ENCODE results near the gene BEND7.

The BEND7 gene

DNA sequence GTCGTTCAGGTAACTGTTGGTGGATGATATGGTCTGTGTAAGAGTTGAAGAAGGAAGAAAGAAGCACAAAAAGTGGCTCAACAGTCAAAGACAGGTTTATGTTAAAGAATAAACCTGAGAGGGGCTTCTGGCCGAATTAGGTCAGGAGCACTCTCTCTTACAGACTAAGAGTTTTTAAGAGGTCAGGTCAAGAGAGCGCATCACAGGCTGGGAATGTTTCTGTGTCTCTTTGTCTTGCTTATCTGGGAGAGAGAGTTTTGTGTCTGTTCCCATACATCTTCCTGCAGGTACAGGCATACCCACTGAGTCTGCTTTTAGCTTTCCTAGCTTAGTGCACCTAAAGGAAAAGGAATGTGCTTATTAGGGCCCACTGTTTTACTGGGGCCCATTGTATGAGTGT, 35.8 kb upstream of the BEND7 start:
- Histone ChIP-seq H3K4me3 (IDR thresholded peaks at IDR 0.05; ENCODE audit: insufficient read depth, low read depth, low read length) (no peak overlapping the region), H3K4me1 (ENCODE audit: low read depth, poor library complexity, severe bottlenecking) (no peaks in the 10 kb centered on the region), H3K36me3 (ENCODE audit: insufficient read depth) (no peaks in the 10 kb centered on the region), H2AFZ (ENCODE audit: low read depth) (no peak overlapping the region), H3K79me2 (ENCODE audit: insufficient read depth, low read depth) (no peaks in the 10 kb centered on the region), H4K20me1 (ENCODE audit: insufficient read depth) (no peaks in the 10 kb centered on the region), H3K9ac (no peak overlapping the region), H3K4me2 (no peak overlapping the region), H3K27ac (no peak overlapping the region), H3K27me3 (ENCODE audit: insufficient read depth, low read depth) (no peaks in the 10 kb centered on the region)
- TF ChIP-seq, protein P1, sequence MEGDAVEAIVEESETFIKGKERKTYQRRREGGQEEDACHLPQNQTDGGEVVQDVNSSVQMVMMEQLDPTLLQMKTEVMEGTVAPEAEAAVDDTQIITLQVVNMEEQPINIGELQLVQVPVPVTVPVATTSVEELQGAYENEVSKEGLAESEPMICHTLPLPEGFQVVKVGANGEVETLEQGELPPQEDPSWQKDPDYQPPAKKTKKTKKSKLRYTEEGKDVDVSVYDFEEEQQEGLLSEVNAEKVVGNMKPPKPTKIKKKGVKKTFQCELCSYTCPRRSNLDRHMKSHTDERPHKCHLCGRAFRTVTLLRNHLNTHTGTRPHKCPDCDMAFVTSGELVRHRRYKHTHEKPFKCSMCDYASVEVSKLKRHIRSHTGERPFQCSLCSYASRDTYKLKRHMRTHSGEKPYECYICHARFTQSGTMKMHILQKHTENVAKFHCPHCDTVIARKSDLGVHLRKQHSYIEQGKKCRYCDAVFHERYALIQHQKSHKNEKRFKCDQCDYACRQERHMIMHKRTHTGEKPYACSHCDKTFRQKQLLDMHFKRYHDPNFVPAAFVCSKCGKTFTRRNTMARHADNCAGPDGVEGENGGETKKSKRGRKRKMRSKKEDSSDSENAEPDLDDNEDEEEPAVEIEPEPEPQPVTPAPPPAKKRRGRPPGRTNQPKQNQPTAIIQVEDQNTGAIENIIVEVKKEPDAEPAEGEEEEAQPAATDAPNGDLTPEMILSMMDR (conservative IDR thresholded peaks at IDR 0.05; ENCODE audit: low read depth, low read length), result no peak

- no peak overlapping the region for H3K4me2 ChIP-seq
- TF ChIP-seq, protein P1 (conservative IDR thresholded peaks at IDR 0.05; ENCODE audit: low read depth, low read length), result no peak
- no peaks in the 10 kb centered on the region for H4K20me1 ChIP-seq (ENCODE audit: insufficient read depth)
These were observed 34.9 kb upstream of the BEND7 start for GRCh38 chr10:13563481-13564445.

DNA sequence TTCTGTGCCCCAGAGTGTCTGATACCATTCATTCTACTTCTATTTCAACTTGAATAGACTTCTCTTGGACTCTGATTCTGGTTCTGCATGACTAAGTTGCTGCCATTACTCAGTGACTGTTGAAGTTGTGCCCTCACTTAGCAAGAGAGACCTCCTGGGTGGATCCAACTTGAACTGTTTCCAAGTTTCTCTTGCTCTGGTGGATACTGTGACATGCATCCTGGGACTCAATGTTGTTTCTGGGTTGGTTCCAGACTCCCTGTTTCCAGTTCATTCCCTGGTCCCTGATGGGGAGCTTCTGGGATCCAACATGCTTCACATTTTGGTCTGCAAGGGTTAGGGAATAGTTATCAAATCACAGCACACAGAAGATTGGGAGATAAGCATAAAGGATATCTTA, 31.8 kb upstream of the BEND7 start:
- H3K36me3 ChIP-seq (ENCODE audit: insufficient read depth), result no peaks in the 10 kb centered on the region
- TF ChIP-seq, protein P1 (conservative IDR thresholded peaks at IDR 0.05; ENCODE audit: low read depth, low read length), result no peak
- H3K27ac ChIP-seq, result no peak overlapping the region
- H4K20me1 ChIP-seq (ENCODE audit: insufficient read depth), result no peaks in the 10 kb centered on the region
- no peak overlapping the region for H3K9ac ChIP-seq
- no peaks in the 10 kb centered on the region for H3K79me2 ChIP-seq (ENCODE audit: insufficient read depth, low read depth)
- H3K27me3 ChIP-seq (ENCODE audit: insufficient read depth, low read depth), result no peaks in the 10 kb centered on the region
- no peak overlapping the region for H3K4me3 ChIP-seq (IDR thresholded peaks at IDR 0.05; ENCODE audit: insufficient read depth, low read depth, low read length)
- H3K4me1 ChIP-seq (ENCODE audit: low read depth, poor library complexity, severe bottlenecking), result no peaks in the 10 kb centered on the region
- H2AFZ ChIP-seq (ENCODE audit: low read depth), result no peak overlapping the region
- no peak overlapping the region for H3K4me2 ChIP-seq

More at GRCh38 chr10:13563481-13564445, 34.9 kb upstream of the BEND7 start:
- H3K27me3 ChIP-seq (ENCODE audit: insufficient read depth, low read depth), result no peaks in the 10 kb centered on the region
- H3K36me3 ChIP-seq (ENCODE audit: insufficient read depth), result no peaks in the 10 kb centered on the region
- no peaks in the 10 kb centered on the region for H3K79me2 ChIP-seq (ENCODE audit: insufficient read depth, low read depth)
- no peak overlapping the region for H3K27ac ChIP-seq
- H3K4me3 ChIP-seq (IDR thresholded peaks at IDR 0.05; ENCODE audit: insufficient read depth, low read depth, low read length), result no peak overlapping the region
- H3K9ac ChIP-seq, result no peak overlapping the region
- H2AFZ ChIP-seq (ENCODE audit: low read depth), result no peak overlapping the region
- no peaks in the 10 kb centered on the region for H3K4me1 ChIP-seq (ENCODE audit: low read depth, poor library complexity, severe bottlenecking)

DNA sequence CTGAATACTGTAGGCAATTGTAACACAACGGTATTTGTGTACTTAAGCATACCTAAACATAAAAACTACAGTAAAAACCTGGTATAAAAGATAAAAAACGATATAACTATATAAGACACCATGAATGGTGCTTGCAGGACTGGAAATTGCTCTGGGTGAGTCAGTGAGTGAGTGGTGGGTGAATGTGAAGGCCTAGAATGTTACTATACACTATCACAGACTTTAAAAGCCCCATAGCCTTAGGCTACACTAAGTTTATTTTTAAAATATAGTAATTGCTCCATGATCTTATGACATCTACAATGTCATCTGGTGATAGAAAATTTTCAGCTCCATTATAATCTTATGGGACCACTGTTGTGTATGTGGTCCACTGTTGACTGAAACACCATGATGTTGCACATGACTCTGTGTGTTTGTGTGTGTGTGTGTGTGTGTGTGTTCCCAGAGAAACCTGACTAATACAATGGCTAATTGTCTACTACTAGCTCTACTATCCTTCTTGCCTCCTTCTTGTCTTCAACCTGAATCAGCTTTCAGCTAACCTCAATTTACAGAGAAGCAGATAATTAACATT, 30.4 kb upstream of the BEND7 start:
- H4K20me1 ChIP-seq (ENCODE audit: insufficient read depth), result no peaks in the 10 kb centered on the region
- no peak overlapping the region for H3K9ac ChIP-seq
- H3K4me1 ChIP-seq (ENCODE audit: low read depth, poor library complexity, severe bottlenecking), result no peaks in the 10 kb centered on the region
- H3K36me3 ChIP-seq (ENCODE audit: insufficient read depth), result no peaks in the 10 kb centered on the region
- no peak overlapping the region for H3K4me2 ChIP-seq
- H2AFZ ChIP-seq (ENCODE audit: low read depth), result no peak overlapping the region
- H3K79me2 ChIP-seq (ENCODE audit: insufficient read depth, low read depth), result no peaks in the 10 kb centered on the region
- H3K27me3 ChIP-seq (ENCODE audit: insufficient read depth, low read depth), result no peaks in the 10 kb centered on the region
- no peak overlapping the region for H3K4me3 ChIP-seq (IDR thresholded peaks at IDR 0.05; ENCODE audit: insufficient read depth, low read depth, low read length)
- no peak overlapping the region for H3K27ac ChIP-seq
- TF ChIP-seq, protein P1 (conservative IDR thresholded peaks at IDR 0.05; ENCODE audit: low read depth, low read length), result no peak
